Stimulated activated CD8-positive, alpha-beta memory T cell treated with anti-CD3 and anti-CD28 coated beads, Interleukin-4, amount 100 ng/mL, for 1 hour (primary cell): Measurements from ENCODE around the gene OPRD1.
"Not testable (repeated sequence)": the region's sequence is repeated elsewhere in the genome, so short reads cannot be mapped to it uniquely, and the experiment has no call there.

Experiments used
- DNase-seq, 2 donors: peaks; one replicate each; pipeline ENCODE4 v3.0.0-alpha.2; 2020; ENCODE audit warnings: low read depth in 2 of 2, low spot score in 1 of 2

OPRD1 gene

GRCh38 chr1:28840928-28841544 lies 29.1 kb downstream of the OPRD1 start:
- no peak for DNase-seq

GRCh38 chr1:28845786-28846543 lies 34.0 kb downstream of the OPRD1 start:
- no peak for DNase-seq

GRCh38 chr1:28847207-28847606 lies 35.2 kb downstream of the OPRD1 start:
- DNase-seq, result not testable (repeated sequence)

- no peak for DNase-seq
Measured at GRCh38 chr1:28848416-28848815, 36.4 kb downstream of the OPRD1 start.

GRCh38 chr1:28853093-28853742 lies 41.2 kb downstream of the OPRD1 start:
- DNase-seq, result no peak

- DNase-seq, result not testable (repeated sequence)
Measured at GRCh38 chr1:28854406-28854805, 42.4 kb downstream of the OPRD1 start.

- DNase-seq, result no peak
Measured at GRCh38 chr1:28855046-28855445, 43.1 kb downstream of the OPRD1 start.

- DNase-seq, result no peak
Measured at GRCh38 chr1:28855469-28855951, 43.5 kb downstream of the OPRD1 start.

GRCh38 chr1:28855969-28856368 lies 44.0 kb downstream of the OPRD1 start:
- DNase-seq, result no peak

GRCh38 chr1:28860332-28861073 lies 48.5 kb downstream of the OPRD1 start:
- DNase-seq, result no peak

GRCh38 chr1:28862571-28863403 lies 50.8 kb downstream of the OPRD1 start:
- no peak for DNase-seq

- no peak for DNase-seq
Measured at GRCh38 chr1:28864695-28865094, 52.7 kb downstream of the OPRD1 start.

GRCh38 chr1:28865997-28866650 lies 54.2 kb downstream of the OPRD1 start:
- DNase-seq, result no peak

GRCh38 chr1:28867850-28868249 lies 55.9 kb downstream of the OPRD1 start:
- DNase-seq, result no peak

- DNase-seq, result no peak
Measured at GRCh38 chr1:28869952-28870351, 58.0 kb downstream of the OPRD1 start.

GRCh38 chr1:28871631-28872401 lies 59.8 kb downstream of the OPRD1 start:
- DNase-seq, result no peak

- not testable (repeated sequence) for DNase-seq
Measured at GRCh38 chr1:28875134-28875533, 63.2 kb downstream of the OPRD1 start.

- DNase-seq, result peak; percentile 59 to 61
Measured at GRCh38 chr1:28877132-28877781, 65.3 kb downstream of the OPRD1 start.

- DNase-seq, result no peak
Measured at GRCh38 chr1:28878796-28879195, 66.8 kb downstream of the OPRD1 start.
